LNCaP clone FGC (cell line): ENCODE data around the gene MEF2D.

Experiments
- DNase-seq: peaks from one replicate; pipeline ENCODE4 v3.0.0-alpha.2; 2011; ENCODE audit warnings: low read depth
- H3K4me3 ChIP-seq: 2 replicates; pipeline ENCODE4 v1.5.1; 2011; ENCODE audit warnings: mild to moderate bottlenecking, low read depth, low read length, control low read depth
- CTCF ChIP-seq: IDR thresholded peaks from 2 replicates; pipeline ENCODE4 v1.5.1; 2012; ENCODE audit warnings: mild to moderate bottlenecking; ENCODE audit not compliant: control insufficient read depth, insufficient read depth; ENCODE audit errors: extremely low read depth

Gene MEF2D

DNA sequence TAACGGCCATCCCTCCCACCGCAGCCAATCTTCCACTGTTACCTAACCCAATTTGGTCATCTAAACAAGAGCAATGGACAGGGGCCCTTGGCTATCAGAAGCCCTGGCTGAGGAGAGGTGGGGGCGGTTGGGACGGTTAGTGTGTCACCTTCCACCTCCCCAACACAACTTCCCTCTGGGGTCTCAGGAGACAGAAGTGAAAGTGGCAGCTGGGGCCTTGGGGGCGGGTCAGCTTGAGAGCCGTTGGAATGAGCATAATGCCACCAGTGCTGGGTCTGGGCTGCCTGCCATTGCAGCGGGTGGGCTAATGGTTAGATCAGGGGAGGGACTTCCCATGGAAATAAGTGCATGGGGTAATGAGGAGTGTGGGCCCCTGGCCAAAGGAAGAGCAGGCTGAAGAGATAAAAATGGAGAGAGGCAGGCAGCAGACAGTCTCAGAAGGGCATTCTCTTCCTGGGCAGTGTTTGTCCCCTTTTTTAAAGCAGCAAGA lies 7.9 kb downstream of the MEF2D start:
- no peak for TF ChIP-seq CTCF
- H3K4me3 ChIP-seq: no peak overlapping the region
- no peak for DNase-seq

DNA sequence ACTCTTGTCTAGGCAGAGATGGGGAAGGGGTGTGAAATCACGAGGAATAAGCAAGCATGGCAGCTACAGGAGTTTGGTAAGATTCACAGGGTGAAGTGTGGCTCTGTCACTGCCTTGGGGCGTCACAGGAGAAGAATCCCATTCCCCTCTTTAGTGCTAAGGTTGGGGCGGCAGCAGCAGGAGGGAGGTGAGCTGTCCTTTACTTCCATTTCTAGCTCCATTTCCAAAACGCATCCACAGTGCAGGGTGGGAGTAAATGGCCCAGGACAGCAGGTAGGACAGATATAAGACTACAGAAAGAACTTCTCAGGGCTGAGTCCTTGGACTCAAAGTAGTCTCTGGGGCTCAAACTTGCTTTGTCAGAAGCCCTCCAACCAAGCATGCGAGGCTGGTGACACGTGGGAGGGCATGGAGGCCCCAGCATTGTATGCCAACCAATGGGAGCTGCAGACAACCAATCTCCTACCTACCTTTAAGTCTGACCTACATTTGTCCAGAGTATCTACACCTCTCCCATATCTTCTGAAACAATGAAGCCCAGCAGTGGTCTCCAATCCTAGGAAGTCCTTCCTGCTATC lies 8.5 kb downstream of the MEF2D start:
- no peak for TF ChIP-seq CTCF
- H3K4me3 ChIP-seq: no peak overlapping the region
- DNase-seq: no peak

- no peak for TF ChIP-seq CTCF
- DNase-seq: no peak
- no peak overlapping the region for H3K4me3 ChIP-seq
Measured at GRCh38 chr1:156491151-156491949, 9.2 kb downstream of the MEF2D start.

GRCh38 chr1:156490401-156491032 lies 10.1 kb downstream of the MEF2D start:
- TF ChIP-seq CTCF: no peak
- no peak overlapping the region for H3K4me3 ChIP-seq
- DNase-seq: no peak

- no peak overlapping the region for H3K4me3 ChIP-seq
- TF ChIP-seq CTCF: no peak
- DNase-seq: no peak
Measured at GRCh38 chr1:156489935-156490293, 10.7 kb downstream of the MEF2D start.

DNA sequence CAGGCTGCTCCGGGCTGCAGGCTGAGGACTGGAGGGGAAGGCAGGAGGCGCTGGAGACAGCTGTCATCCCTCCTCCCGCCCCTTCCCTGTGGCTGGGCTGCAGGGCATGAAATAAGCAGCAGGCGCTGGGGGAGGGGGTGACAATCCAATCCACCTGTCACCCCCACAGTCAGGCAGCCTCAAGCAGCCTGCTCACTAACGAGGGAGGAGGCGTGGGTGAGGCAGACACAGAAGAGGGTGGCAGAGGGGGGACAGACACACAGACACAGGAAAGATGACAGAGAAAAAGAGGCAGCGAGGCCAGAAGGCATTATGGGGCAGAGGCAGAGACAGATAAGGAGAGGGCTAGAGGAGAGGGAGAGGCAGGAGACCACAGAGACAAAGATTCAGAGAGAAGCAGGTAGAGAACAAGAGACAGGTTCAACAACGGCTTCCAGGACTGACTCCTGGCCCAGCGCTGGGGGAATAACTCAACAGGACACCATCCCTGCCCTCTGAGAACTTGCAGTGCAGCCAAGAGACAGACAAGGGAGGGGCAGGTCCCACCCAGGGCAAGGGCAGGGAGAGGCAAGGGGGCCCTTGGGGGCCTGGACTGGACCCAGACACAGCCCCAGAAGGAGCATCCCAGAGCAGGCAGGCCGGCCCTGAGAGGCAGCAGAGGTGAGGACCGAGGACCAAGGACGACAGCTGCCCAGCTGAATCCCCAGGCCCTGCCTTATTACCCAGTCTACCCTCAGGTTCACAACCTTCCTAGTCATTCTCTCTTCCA lies 11.2 kb downstream of the MEF2D start:
- H3K4me3 ChIP-seq: no peak overlapping the region
- TF ChIP-seq CTCF: no peak
- no peak for DNase-seq
